LHCN-M2 (cell line): Measurements from ENCODE around the gene RING1. TPM values are rescaled to one million over a fixed set of nuclear protein-coding genes. Genes with fewer than 3 reads are reported as not detected.
A peak's percentile ranks its signal among the peaks of the same experiment; 100 is the strongest.

Experiments used
- DNase-seq: peaks from one replicate; pipeline ENCODE4 v3.0.0-alpha.2; 2012; ENCODE audit warnings: low read depth
- total RNA-seq: library from RNA; depleted of rRNA; stranded (reverse); fragments of >200 nt; gene quantifications from 2 replicates; pipeline ENCODE4 v1.2.3, GENCODE V29; 2014; rRNA removed

RING1 gene
- total RNA-seq, 1 experiment from 2014 or later = 22.2 TPM

GRCh38 chr6:33241968-33242367, 33.7 kb downstream of the RING1 start:
- no peak for DNase-seq

- no peak for DNase-seq
These were observed 35.2 kb downstream of the RING1 start for GRCh38 chr6:33243476-33243875.

- peak; percentile 78 for DNase-seq
These were observed 39.8 kb downstream of the RING1 start for GRCh38 chr6:33247977-33248642.

- no peak for DNase-seq
These were observed 40.3 kb downstream of the RING1 start for GRCh38 chr6:33248643-33248931.

GRCh38 chr6:33248932-33249731, 40.8 kb downstream of the RING1 start:
- DNase-seq = peak; percentile 99

GRCh38 chr6:33249732-33250630, 41.7 kb downstream of the RING1 start:
- peak; percentile 70 for DNase-seq

GRCh38 chr6:33250731-33251130, 42.4 kb downstream of the RING1 start:
- no peak for DNase-seq

- DNase-seq = no peak
These were observed 43.2 kb downstream of the RING1 start for GRCh38 chr6:33251395-33252012.

- no peak for DNase-seq
These were observed 44.5 kb downstream of the RING1 start for GRCh38 chr6:33252759-33253158.

GRCh38 chr6:33254591-33254990, 46.3 kb downstream of the RING1 start:
- DNase-seq = no peak

- DNase-seq = no peak
These were observed 50.7 kb downstream of the RING1 start for GRCh38 chr6:33259032-33259431.

Other genes starting within 250 kb of the RING1 start
- 113 and 125 TPM in 2 replicates for gene BRD2, start 239.9 kb upstream of the RING1 start, total RNA-seq
- gene HLA-DOA, start 198.9 kb upstream of the RING1 start, total RNA-seq = 0.06 and 0.23 TPM in 2 replicates
- gene HLA-DPA1, start 134.9 kb upstream of the RING1 start, total RNA-seq = 0.86 and 3.4 TPM in 2 replicates
- gene HLA-DPB1, start 132.5 kb upstream of the RING1 start, total RNA-seq = 1.0 and 3.8 TPM in 2 replicates
- gene COL11A2, start 16.0 kb upstream of the RING1 start, total RNA-seq = 0.96 and 1.1 TPM in 2 replicates
- 17.4 and 23.0 TPM in 2 replicates for gene RXRB, start 7.8 kb upstream of the RING1 start, total RNA-seq
- 91.9 and 104 TPM in 2 replicates for gene SLC39A7, start 7.6 kb upstream of the RING1 start, total RNA-seq
- gene HSD17B8, start 3.8 kb upstream of the RING1 start, total RNA-seq = 7.9 and 9.1 TPM in 2 replicates
- gene VPS52, start 63.4 kb downstream of the RING1 start, total RNA-seq = 40.0 and 51.0 TPM in 2 replicates
- gene RPS18, start 63.6 kb downstream of the RING1 start, total RNA-seq = 2,111 and 2,414 TPM in 2 replicates
- 0.06 and 0.19 TPM in 2 replicates for gene B3GALT4, start 68.6 kb downstream of the RING1 start, total RNA-seq
- 83.7 and 98.3 TPM in 2 replicates for gene WDR46, start 80.7 kb downstream of the RING1 start, total RNA-seq
- 67.6 and 82.1 TPM in 2 replicates for gene PFDN6, start 81.1 kb downstream of the RING1 start, total RNA-seq
- 20.6 and 24.4 TPM in 2 replicates for gene RGL2, start 90.4 kb downstream of the RING1 start, total RNA-seq
- 44.9 and 57.9 TPM in 2 replicates for gene TAPBP, start 105.6 kb downstream of the RING1 start, total RNA-seq
- gene ZBTB22, start 109.2 kb downstream of the RING1 start, total RNA-seq = 10.1 and 15.0 TPM in 2 replicates
- gene DAXX, start 114.5 kb downstream of the RING1 start, total RNA-seq = 51.6 and 64.3 TPM in 2 replicates
- 97.6 and 98.5 TPM in 2 replicates for gene KIFC1, start 183.3 kb downstream of the RING1 start, total RNA-seq
- 39.3 and 49.7 TPM in 2 replicates for gene PHF1, start 202.5 kb downstream of the RING1 start, total RNA-seq
- gene CUTA, start 209.6 kb downstream of the RING1 start, total RNA-seq = 230 and 234 TPM in 2 replicates
- 2.4 and 4.2 TPM in 2 replicates for gene SYNGAP1, start 211.6 kb downstream of the RING1 start, total RNA-seq
- 5.5 and 5.7 TPM in 2 replicates for gene ZBTB9, start 246.1 kb downstream of the RING1 start, total RNA-seq